Kidney (tissue), 14 donors: ENCODE results near the gene TBC1D8. TPM values are rescaled to one million over a fixed set of nuclear protein-coding genes. Genes with fewer than 3 reads are reported as not detected.

Source experiments
- DNase-seq, 5 donors: peaks; one replicate each; pipeline ENCODE4 v3.0.0-alpha.2; 2013 to 2020
- FAIRE-seq: peaks from 2 replicates; lab custom pipeline; 2012; peaks lifted over from hg19 to GRCh38; lab: Jason Lieb, UNC
- H3K27ac ChIP-seq, 2 donors: one replicate each; pipeline ENCODE4 v1.7.0; 2013; ENCODE audit warnings: low read depth in 2 of 2, low read length in 2 of 2, inconsistent platforms in 1 of 2
- H3K27me3 ChIP-seq: one replicate; pipeline ENCODE4 v1.7.1; 2013; ENCODE audit warnings: low read length, inconsistent platforms; ENCODE audit not compliant: control insufficient read depth, insufficient read depth
- H3K36me3 ChIP-seq, 3 donors: one replicate each; pipeline versions ENCODE4 v1.7.0 to v1.7.1; 2013; ENCODE audit warnings: low read length in 3 of 3, control low read depth in 1 of 3, inconsistent platforms in 1 of 3; ENCODE audit not compliant: insufficient read depth in 3 of 3, control insufficient read depth in 2 of 3
- H3K4me1 ChIP-seq, 3 donors: one replicate each; pipeline versions ENCODE4 v1.7.0 to v1.7.1; 2013; ENCODE audit warnings: low read length in 3 of 3, inconsistent platforms in 1 of 3, low read depth in 1 of 3; ENCODE audit not compliant: control insufficient read depth in 2 of 3, insufficient read depth in 2 of 3
- H3K4me3 ChIP-seq, 3 donors: one replicate each; pipeline versions ENCODE4 v1.7.0 to v1.8.1; 2013; ENCODE audit warnings: low read length in 3 of 3, control low read depth in 1 of 3, inconsistent platforms in 1 of 3
- H3K9ac ChIP-seq, 3 donors: one replicate each; pipeline versions ENCODE4 v1.7.0 to v1.7.1; 2013; ENCODE audit warnings: low read length in 3 of 3, control low read depth in 1 of 3, inconsistent platforms in 1 of 3
- H3K9me3 ChIP-seq, 3 donors: one replicate each; pipeline versions ENCODE4 v1.7.0 to v1.7.1; 2013; ENCODE audit warnings: low read length in 3 of 3, control low read depth in 1 of 3, inconsistent platforms in 1 of 3; ENCODE audit not compliant: control insufficient read depth in 2 of 3, insufficient read depth in 1 of 3
- CTCF ChIP-seq: IDR thresholded peaks from 3 replicates; pipeline ENCODE4 v1.5.1; 2012; ENCODE audit warnings: mild to moderate bottlenecking, moderate library complexity, borderline replicate concordance; ENCODE audit not compliant: insufficient read depth; ENCODE audit errors: extremely low read depth
- intact Hi-C: fragments of 100-400 bp; cut with DNase I; formaldehyde crosslinking; loops from one replicate; pipeline ENCODE4 v1.11.1; 2022
- polyA plus RNA-seq: library from polyadenylated mRNA; stranded (reverse); fragments of 350-450 nt; fragmentation: Illumina TruSeq; extraction: RNeasy Lipid Tissue Mini Kit (QIAGEN cat#74804); gene quantifications from one replicate; pipeline ENCODE4 v1.2.3, GENCODE V29; 2014; ENCODE audit warnings: low read depth, low replicate concordance; ENCODE audit not compliant: insufficient read depth
- total RNA-seq: library from RNA; stranded (reverse); fragmentation: NEBNext Ultra II Directional; extraction: Animal tissue kit (Norgen Biotek cat#: 25700); gene quantifications from one replicate; pipeline ENCODE4 v1.2.1, GENCODE V29; 2021
- donor health status: control.
- donor health status: control.
- donor health status: control.
- donor health status: control.
- donor health status: control.
- donor health status: DM: yes; HTN: yes; CAD: no.
- donor health status: Normal renal cell carcinoma (clear cell type).

TBC1D8 gene
- total and polyA plus RNA-seq, 2 donors from 2014 or later, result 7.4 to 47.9 TPM

GRCh38 chr2:101145406-101145805, 5.8 kb downstream of the TBC1D8 start:
- TF ChIP-seq CTCF, result no peak
- intact Hi-C loops, result no loop called here
- FAIRE-seq, result no peak
- no peak for DNase-seq
- no peak overlapping the region for H3K27ac ChIP-seq
- H3K4me1 ChIP-seq, result peaks cover 0 to 8% (median under 1%) of the 10 kb centered on the region in 3 donors
- H3K9ac ChIP-seq, result no peak overlapping the region
- H3K27me3 ChIP-seq, result no peaks in the 10 kb centered on the region
- no peaks in the 10 kb centered on the region for H3K9me3 ChIP-seq
- no peaks in the 10 kb centered on the region for H3K36me3 ChIP-seq
- H3K4me3 ChIP-seq, result no peak overlapping the region

- DNase-seq (no peak), FAIRE-seq (no peak)
- Histone ChIP-seq H3K27me3 (no peaks in the 10 kb centered on the region), H3K36me3 (no peaks in the 10 kb centered on the region), H3K27ac (no peak overlapping the region), H3K4me1 (peaks cover 0 to 4% (median 2%) of the 10 kb centered on the region in 3 donors), H3K4me3 (no peak overlapping the region), H3K9me3 (no peaks in the 10 kb centered on the region), H3K9ac (no peak overlapping the region)
- intact Hi-C loops, result no loop called here
- TF ChIP-seq CTCF, result no peak
These were observed 9.0 kb downstream of the TBC1D8 start for GRCh38 chr2:101142163-101142562.

- no peak for DNase-seq
- FAIRE-seq, result no peak
- no peak overlapping the region for H3K4me3 ChIP-seq
- H3K27ac ChIP-seq, result no peak overlapping the region
- no peaks in the 10 kb centered on the region for H3K36me3 ChIP-seq
- no peaks in the 10 kb centered on the region for H3K27me3 ChIP-seq
- intact Hi-C loops, result no loop called here
- H3K4me1 ChIP-seq, result peaks cover 0 to 4% (median 2%) of the 10 kb centered on the region in 3 donors
- no peak for TF ChIP-seq CTCF
- no peak overlapping the region for H3K9ac ChIP-seq
- H3K9me3 ChIP-seq, result no peaks in the 10 kb centered on the region
These were observed 10.1 kb downstream of the TBC1D8 start for GRCh38 chr2:101140978-101141655.

GRCh38 chr2:101140237-101140636, 10.9 kb downstream of the TBC1D8 start:
- H3K4me1 ChIP-seq, result peaks cover 0 to 4% (median 2%) of the 10 kb centered on the region in 3 donors
- H3K27me3 ChIP-seq, result no peaks in the 10 kb centered on the region
- DNase-seq, result no peak
- no peak for FAIRE-seq
- H3K9ac ChIP-seq, result peak overlapping the region in 1 of 3 donors; percentile 29
- no peaks in the 10 kb centered on the region for H3K36me3 ChIP-seq
- no peaks in the 10 kb centered on the region for H3K9me3 ChIP-seq
- no peak overlapping the region for H3K27ac ChIP-seq
- intact Hi-C loops, result no loop called here
- H3K4me3 ChIP-seq, result no peak overlapping the region
- no peak for TF ChIP-seq CTCF
